H1 (cell line): ENCODE measurements around the gene NOB1. TPM values are rescaled to one million over a fixed set of nuclear protein-coding genes. Genes with fewer than 3 reads are reported as not detected.

Experiments used
- CTCF ChIA-PET: fragments of 300-600 bp; sonication (Branson Sonifier 250); formaldehyde crosslinking; loops from one replicate; lab custom pipeline; 2021; ENCODE audit not compliant: partially characterized antibody; lab: Charles Lee
- POLR2A ChIA-PET: fragments of 300-600 bp; sonication (Branson Sonifier 250); formaldehyde crosslinking; loops from one replicate; lab custom pipeline; 2021; ENCODE audit warnings: inconsistent platforms; ENCODE audit not compliant: partially characterized antibody; lab: Charles Lee
- DNase-seq, 2 experiments: peaks; one replicate each; pipeline versions ENCODE4 v3.0.0 to v3.0.0-alpha.2; 2010 to 2022; ENCODE audit warnings: low spot score in 2 of 2, low read depth in 1 of 2, mixed read lengths in 1 of 2
- FAIRE-seq: peaks from 2 replicates; lab custom pipeline; 2011; peaks lifted over from hg19 to GRCh38; lab: Jason Lieb, UNC
- H2AFZ ChIP-seq: 2 replicates; pipeline ENCODE4 v1.8.1; 2012; ENCODE audit warnings: low read length, inconsistent platforms
- H2AK5ac ChIP-seq: 2 replicates; pipeline ENCODE4 v1.6.1; 2013; ENCODE audit warnings: low read depth, low read length
- H2BK120ac ChIP-seq: replicated peaks from 2 replicates; pipeline ENCODE3; 2013; ENCODE audit warnings: low read depth, low read length, inconsistent platforms
- H2BK12ac ChIP-seq: 2 replicates; pipeline ENCODE4 v1.6.1; 2013; ENCODE audit warnings: low read depth, low read length
- H2BK15ac ChIP-seq: 2 replicates; pipeline ENCODE4 v1.6.1; 2013; ENCODE audit warnings: low read length
- H2BK20ac ChIP-seq: 2 replicates; pipeline ENCODE4 v1.6.1; 2013; ENCODE audit warnings: low read length
- H2BK5ac ChIP-seq: 2 replicates; pipeline ENCODE4 v1.6.1; 2013; ENCODE audit warnings: low read depth, low read length
- H3K14ac ChIP-seq: 2 replicates; pipeline ENCODE4 v1.6.1; 2013; ENCODE audit warnings: inconsistent platforms; ENCODE audit not compliant: insufficient read length
- H3K18ac ChIP-seq: 2 replicates; pipeline ENCODE4 v1.6.1; 2013; ENCODE audit warnings: low read length; ENCODE audit errors: extremely low read depth
- H3K23ac ChIP-seq: 2 replicates; pipeline ENCODE4 v1.6.1; 2013; ENCODE audit warnings: inconsistent platforms; ENCODE audit not compliant: insufficient read length
- H3K23me2 ChIP-seq: 2 replicates; pipeline ENCODE4 v1.6.1; 2013; ENCODE audit warnings: low read depth, low read length
- H3K27ac ChIP-seq: 2 replicates; pipeline ENCODE4 v1.6.1; 2011; ENCODE audit warnings: low read depth, low read length, inconsistent platforms
- H3K27me3 ChIP-seq, 4 experiments: replicated peaks in 1 of 4; 1 replicate in 1 of 4; 2 replicates in 3 of 4; pipeline versions ENCODE4 v1.6.1 to v1.8.1; 2011 to 2013; ENCODE audit warnings: low read length in 3 of 4, mild to moderate bottlenecking in 3 of 4, inconsistent platforms in 2 of 4, mixed read lengths in 2 of 4, moderate library complexity in 1 of 4; ENCODE audit not compliant: control insufficient read depth in 3 of 4, insufficient read depth in 3 of 4; ENCODE audit errors: extremely low read depth in 1 of 4
- H3K36me3 ChIP-seq, 4 experiments: 2 replicates each; pipeline versions ENCODE4 v1.6.1 to v1.8.1; 2011 to 2013; ENCODE audit warnings: mild to moderate bottlenecking in 4 of 4, low read length in 3 of 4, moderate library complexity in 2 of 4, control low read depth in 1 of 4, inconsistent platforms in 1 of 4; ENCODE audit not compliant: insufficient read depth in 4 of 4, control insufficient read depth in 2 of 4
- H3K4ac ChIP-seq: replicated peaks from 2 replicates; pipeline ENCODE3; 2013; ENCODE audit warnings: low read length, low read depth, mixed read lengths, inconsistent platforms; ENCODE audit not compliant: insufficient read length
- H3K4me1 ChIP-seq, 4 experiments: replicated peaks in 1 of 4; 1 replicate in 1 of 4; 2 replicates in 3 of 4; pipeline versions ENCODE4 v1.6.1 to v1.8.1; 2011 to 2013; ENCODE audit warnings: low read length in 3 of 4, inconsistent platforms in 2 of 4, mixed read lengths in 1 of 4; ENCODE audit not compliant: insufficient read depth in 4 of 4, control insufficient read depth in 3 of 4
- H3K4me2 ChIP-seq, 2 experiments: 2 replicates each; pipeline versions ENCODE4 v1.6.1 to v1.8.1; 2011 to 2013; ENCODE audit warnings: low read depth in 2 of 2, low read length in 2 of 2, control low read depth in 1 of 2, inconsistent platforms in 1 of 2, mild to moderate bottlenecking in 1 of 2; ENCODE audit not compliant: insufficient read depth in 1 of 2
- H3K4me3 ChIP-seq, 4 experiments: fragments of 200-600, 300-600 bp in 1 of 4; sonication (generic), shearing (Covaris generic), sonication (Bioruptor Twin) in 1 of 4; 2 replicates each; pipeline versions ENCODE4 v1.5.1 to v1.8.1; 2011 to 2016; ENCODE audit warnings: low read length in 4 of 4, low read depth in 3 of 4, control low read depth in 2 of 4, inconsistent platforms in 2 of 4, mild to moderate bottlenecking in 2 of 4, mixed read lengths in 1 of 4, moderate library complexity in 1 of 4; ENCODE audit not compliant: insufficient read depth in 2 of 4; ENCODE audit errors: extremely low read depth in 1 of 4
- H3K56ac ChIP-seq: replicated peaks from 2 replicates; pipeline ENCODE3; 2013; ENCODE audit warnings: low read depth, mild to moderate bottlenecking, mixed read lengths, low read length, inconsistent platforms; ENCODE audit not compliant: insufficient read length
- H3K79me1 ChIP-seq: 2 replicates; pipeline ENCODE4 v1.6.1; 2013; ENCODE audit warnings: low read depth, low read length, control low read depth
- H3K79me2 ChIP-seq, 2 experiments: 2 replicates each; pipeline versions ENCODE4 v1.6.1 to v1.8.1; 2012 to 2013; ENCODE audit warnings: low read length in 2 of 2, mild to moderate bottlenecking in 2 of 2, inconsistent platforms in 1 of 2; ENCODE audit not compliant: insufficient read depth in 2 of 2, control insufficient read depth in 1 of 2
- H3K9ac ChIP-seq, 4 experiments: replicated peaks in 1 of 4; 1 replicate in 1 of 4; 2 replicates in 3 of 4; pipeline versions ENCODE4 v1.6.1 to v1.8.1; 2011 to 2013; ENCODE audit warnings: low read depth in 3 of 4, low read length in 3 of 4, control low read depth in 2 of 4, mild to moderate bottlenecking in 2 of 4, moderate library complexity in 2 of 4, inconsistent platforms in 1 of 4; ENCODE audit errors: extremely low read depth in 1 of 4
- H3K9me3 ChIP-seq, 2 experiments: 2 replicates each; pipeline versions ENCODE4 v1.6.1 to v1.8.1; 2012 to 2013; ENCODE audit warnings: mild to moderate bottlenecking in 2 of 2, moderate library complexity in 2 of 2, control low read depth in 1 of 2, inconsistent platforms in 1 of 2, low read depth in 1 of 2, low read length in 1 of 2, mixed read lengths in 1 of 2; ENCODE audit not compliant: insufficient read depth in 2 of 2
- H4K20me1 ChIP-seq, 2 experiments: replicated peaks in 1 of 2; 2 replicates each; pipeline versions ENCODE3 to v1.8.1; 2011 to 2013; ENCODE audit warnings: inconsistent platforms in 2 of 2, low read length in 2 of 2, mild to moderate bottlenecking in 1 of 2; ENCODE audit not compliant: insufficient read depth in 2 of 2, control insufficient read depth in 1 of 2
- H4K5ac ChIP-seq: 2 replicates; pipeline ENCODE4 v1.6.1; 2013; ENCODE audit warnings: low read length, low read depth, mixed read lengths, inconsistent platforms; ENCODE audit not compliant: insufficient read length
- H4K8ac ChIP-seq: 2 replicates; pipeline ENCODE4 v1.8.0; 2013; ENCODE audit warnings: mild to moderate bottlenecking, moderate library complexity, low read length, inconsistent platforms; ENCODE audit not compliant: insufficient read depth; ENCODE audit errors: extremely low read depth
- H4K91ac ChIP-seq: replicated peaks from 2 replicates; pipeline ENCODE3; 2013; ENCODE audit warnings: low read length, mixed read lengths, inconsistent platforms; ENCODE audit not compliant: insufficient read length
- CBX5 ChIP-seq: fragments of 300-800, 300-1000 bp; sonication (generic); IDR thresholded peaks from 2 replicates; pipeline ENCODE4 v1.7.1; 2016; ENCODE audit warnings: antibody characterized with exemption, low read length, low read depth
- EZH2 ChIP-seq: fragments of 200-600 bp; sonication (generic); IDR thresholded peaks from 2 replicates; pipeline ENCODE4 v1.7.1; 2012; ENCODE audit warnings: low read depth, mild to moderate bottlenecking, moderate library complexity, low read length, inconsistent platforms; ENCODE audit not compliant: severe bottlenecking
- KDM4A ChIP-seq: IDR thresholded peaks from one replicate; pipeline ENCODE4 v1.7.1; 2012; ENCODE audit warnings: low read depth, mild to moderate bottlenecking, moderate library complexity, low read length, inconsistent platforms; ENCODE audit not compliant: severe bottlenecking
- WGBS, 2 experiments: shearing (Covaris generic) in 1 of 2; methylation state at CpG; one replicate each; pipeline versions ENCODE4 v1.1.6 to v1.1.7; 2013 to 2015; ENCODE audit warnings: low lambda C conversion rate in 2 of 2, mixed read lengths in 2 of 2, inconsistent platforms in 1 of 2, low coverage in 1 of 2, missing lambda C conversion rate in 1 of 2; ENCODE audit not compliant: insufficient replicate concordance in 2 of 2, insufficient coverage in 1 of 2, insufficient read length in 1 of 2; ENCODE audit errors: extremely low coverage in 1 of 2, missing lambda C conversion rate in 1 of 2; 5-methylcytosine and 5-hydroxymethylcytosine counted together
- polyA plus RNA-seq, 7 experiments: library from polyadenylated mRNA; depleted of rRNA in 3 of 7; stranded (reverse) in 5 of 7; unstranded in 2 of 7; fragments of >200 nt in 5 of 7; fragments of 200-250 nt in 2 of 7; gene quantifications; 1 replicate in 5 of 7; 2 replicates in 1 of 7; 4 replicates in 1 of 7; pipeline versions ENCODE4 v1.2.1 to v1.2.3, GENCODE V29; 2011 to 2013; ENCODE audit warnings: missing spikeins in 2 of 7, mixed read lengths in 2 of 7
- total RNA-seq: library from RNA; stranded (reverse); fragmentation: NEBNext Ultra II Directional; extraction: Animal tissue kit (Norgen Biotek cat#: 25700); gene quantifications from 2 replicates; pipeline ENCODE4 v1.2.1, GENCODE V29; 2021

Gene NOB1
- total and polyA plus RNA-seq, 2 of the 8 experiments (the other 6 are each of a cell fraction or from before 2014, with no cell fraction given), result 88.2 to 108 TPM

- Histone ChIP-seq H3K9me3 (no peaks in the 10 kb centered on the region), H3K4me3 (no peak overlapping the region), H2BK20ac (no peak overlapping the region), H2BK12ac (no peak overlapping the region), H2BK5ac (no peak overlapping the region), H2AFZ (no peak overlapping the region), H3K27ac (no peak overlapping the region), H3K23ac (no peak overlapping the region), H4K91ac (no peak overlapping the region), H3K4me1 (peaks cover 0 to 5% (median 0%) of the 10 kb centered on the region in 4 experiments; a peak in 2 of 7 replicates), H3K23me2 (0 out of 2 replicates have a peak, but pooled peaks cover 1% of the 10 kb centered on the region), H3K36me3 (peaks cover 5 to 8% (median 7%) of the 10 kb centered on the region in 4 experiments; a peak in 6 of 8 replicates), H3K56ac (no peak overlapping the region)
- no peak for DNase-seq
- TF ChIP-seq KDM4A, result no peak
- TF ChIP-seq CBX5, result no peak
- no peak for TF ChIP-seq EZH2
- TF ChIP-seq, all 59 proteins: peak for 0
- ChIA-PET CTCF (interaction anchor here (1.2 to 7.2 kb wide), 5 partner anchors 22 to 130 kb away, joined by 3 to 123 read pairs (median 4); no protein-coding TSS in a partner anchor), POLR2A (no interaction called here)
- H3K79me1 ChIP-seq, result no peaks in the 10 kb centered on the region
- 91% methylated on average over 11 of the region's 11 CpGs; no CpG with 5 or more reads in 1 of the 2 experiments for WGBS, 2 experiments
- no peak overlapping the region for H3K4me2 ChIP-seq
- no peak overlapping the region; a peak in 1 of 7 replicates for H3K9ac ChIP-seq
- no peak overlapping the region for H3K14ac ChIP-seq
- no peak overlapping the region for H2AK5ac ChIP-seq
- no peak overlapping the region for H2BK15ac ChIP-seq
- H4K8ac ChIP-seq, result no peak overlapping the region
- no peaks in the 10 kb centered on the region for H3K27me3 ChIP-seq
- no peak overlapping the region for H3K18ac ChIP-seq
- FAIRE-seq, result no peak
- no peak overlapping the region for H3K4ac ChIP-seq
- no peak overlapping the region for H4K5ac ChIP-seq
- no peaks in the 10 kb centered on the region for H3K79me2 ChIP-seq
- H2BK120ac ChIP-seq, result no peak overlapping the region
- no peaks in the 10 kb centered on the region for H4K20me1 ChIP-seq
These were observed 44.9 kb upstream of the NOB1 start for GRCh38 chr16:69799611-69800031.
